Spinal cord (tissue), 10 donors: ENCODE data around the gene CHMP6. TPM values are rescaled to one million over a fixed set of nuclear protein-coding genes. Genes with fewer than 3 reads are reported as not detected.

Source experiments
- DNase-seq, 6 donors: peaks; one replicate each; pipeline versions ENCODE4 v3.0.0 to v3.0.0-alpha.2; 2013 to 2015; ENCODE audit warnings: low spot score in 6 of 6, low read depth in 4 of 6
- H3K27ac ChIP-seq: one replicate; pipeline ENCODE4 v1.5.1; 2013; ENCODE audit warnings: low read depth, low read length, control low read depth
- H3K27me3 ChIP-seq: one replicate; pipeline ENCODE4 v1.6.1; 2013; ENCODE audit warnings: low read length; ENCODE audit not compliant: control insufficient read depth, insufficient read depth
- H3K36me3 ChIP-seq: one replicate; pipeline ENCODE4 v1.6.1; 2013; ENCODE audit warnings: low read length; ENCODE audit not compliant: control insufficient read depth, insufficient read depth
- H3K4me1 ChIP-seq: one replicate; pipeline ENCODE4 v1.6.1; 2013; ENCODE audit warnings: low read length; ENCODE audit not compliant: control insufficient read depth, insufficient read depth
- H3K4me3 ChIP-seq: one replicate; pipeline ENCODE4 v1.5.1; 2013; ENCODE audit warnings: low read depth, low read length, control low read depth
- H3K9me3 ChIP-seq: one replicate; pipeline ENCODE4 v1.6.1; 2013; ENCODE audit warnings: low read length; ENCODE audit not compliant: control insufficient read depth, insufficient read depth
- WGBS: methylation state at CpG from one replicate; pipeline ENCODE4 v1.1.5; 2013; ENCODE audit warnings: missing lambda C conversion rate; ENCODE audit not compliant: insufficient coverage; 5-methylcytosine and 5-hydroxymethylcytosine counted together
- polyA plus RNA-seq, 2 donors: library from polyadenylated mRNA; unstranded; fragments of 120-200 nt; gene quantifications; one replicate each; pipeline ENCODE4 v1.2.1, GENCODE V29; 2013; ENCODE audit not compliant: insufficient read length in 2 of 2
- total RNA-seq, 2 donors: library from RNA; depleted of rRNA in 1 of 2; stranded (reverse); fragments of 120-200 nt in 1 of 2; fragments of >200 nt in 1 of 2; gene quantifications; one replicate each; pipeline versions ENCODE4 v1.2.3 to v1.2.4, GENCODE V29; 2013 to 2014
- donor health status: healthy.

The CHMP6 gene
- total and polyA plus RNA-seq, 4 donors: 10.2 to 43.1 (median 24.1) TPM

- Histone ChIP-seq H3K4me1 (no peaks in the 10 kb centered on the region), H3K27me3 (no peaks in the 10 kb centered on the region), H3K4me3 (no peak overlapping the region), H3K9me3 (no peaks in the 10 kb centered on the region), H3K27ac (no peak overlapping the region), H3K36me3 (peaks cover 83% of the 10 kb centered on the region)
- WGBS: 76% methylated on average over 15 of the region's 16 CpGs
- DNase-seq: no peak
These were observed 42.6 kb upstream of the CHMP6 start for GRCh38 chr17:80948976-80949450.

DNA sequence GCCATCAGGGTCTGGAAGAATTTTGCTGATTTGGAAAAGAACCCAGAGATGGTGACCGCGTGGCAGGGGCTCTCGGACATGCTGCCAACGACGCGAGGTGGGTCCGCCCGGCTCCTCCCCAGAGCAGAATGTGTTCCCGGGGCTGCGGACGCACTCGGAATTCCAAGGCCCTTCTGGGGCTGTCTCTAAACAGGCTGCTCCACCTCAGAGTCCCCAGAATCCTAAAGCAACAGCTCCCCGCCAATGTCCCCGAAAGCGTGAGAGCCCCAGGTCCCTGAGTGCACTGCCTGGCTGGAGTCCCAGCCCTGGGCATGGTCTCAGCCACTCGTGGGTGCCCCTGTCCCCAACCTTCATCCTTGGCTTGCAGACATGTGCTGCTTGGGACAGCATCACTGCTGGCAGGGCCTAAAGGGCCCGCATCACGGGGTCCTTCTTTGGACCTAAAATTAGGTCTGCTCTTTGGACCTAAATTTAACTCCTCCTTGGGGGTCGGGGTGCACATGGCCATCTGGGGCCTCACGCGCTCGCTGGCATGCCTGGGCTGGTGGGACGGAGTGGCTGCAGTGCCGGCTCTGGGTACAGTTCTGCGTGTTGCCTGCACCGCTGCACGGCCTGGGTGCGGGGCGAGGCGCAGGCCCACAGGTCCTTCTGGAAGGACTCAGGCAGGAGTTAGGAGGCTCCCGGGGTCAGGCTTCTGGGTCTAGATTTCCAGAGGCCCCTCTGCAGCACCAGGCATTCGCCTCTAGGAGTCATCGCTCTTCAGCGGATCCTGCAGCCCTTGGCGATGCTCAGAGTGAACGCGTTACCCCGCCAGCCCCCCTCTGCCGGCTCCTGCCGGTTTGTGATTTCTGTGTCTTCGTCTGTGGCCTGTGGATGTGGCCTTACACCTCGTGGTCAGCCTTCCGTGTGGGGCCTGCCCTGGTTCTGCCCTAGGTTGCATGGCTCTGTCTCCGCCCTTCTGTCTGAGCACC lies 41.9 kb upstream of the CHMP6 start:
- Histone ChIP-seq H3K27me3 (no peaks in the 10 kb centered on the region), H3K27ac (no peak overlapping the region), H3K4me1 (no peaks in the 10 kb centered on the region), H3K36me3 (peaks cover 82% of the 10 kb centered on the region), H3K9me3 (no peaks in the 10 kb centered on the region), H3K4me3 (no peak overlapping the region)
- WGBS: 90% methylated on average over 44 of the region's 44 CpGs
- DNase-seq: no peak

DNA sequence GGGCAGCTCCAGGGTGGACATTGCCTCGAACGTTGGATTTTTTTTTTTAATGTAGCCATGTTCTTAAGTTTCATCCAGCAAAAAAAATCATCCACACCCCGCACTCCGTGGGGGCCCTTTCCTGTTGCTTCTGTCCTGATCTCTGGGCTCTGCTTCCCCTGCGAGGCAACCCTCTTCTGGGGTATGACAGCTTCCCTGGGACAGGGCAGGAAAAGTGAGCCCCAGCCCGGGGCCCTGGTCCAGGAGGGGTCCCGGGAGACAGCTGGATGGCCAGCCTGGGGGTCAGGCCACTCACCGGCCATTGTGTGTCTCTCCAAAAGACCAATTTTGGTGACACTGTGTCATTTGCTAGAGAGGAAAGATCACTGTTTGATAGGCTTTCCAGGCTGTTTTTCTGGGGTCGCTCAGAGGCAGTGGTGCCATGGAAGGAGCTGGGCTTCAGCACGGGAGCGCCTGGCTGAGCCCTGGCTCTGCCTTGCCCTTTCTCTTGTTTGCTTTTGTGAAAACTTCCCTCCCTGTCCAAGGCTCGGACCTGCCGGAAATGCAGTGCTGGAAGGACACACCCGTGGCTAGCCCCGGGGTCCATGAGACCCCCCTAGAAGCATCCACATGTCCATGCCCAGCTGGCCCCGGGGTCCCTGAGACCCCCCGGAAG lies 41.0 kb upstream of the CHMP6 start:
- H3K4me3 ChIP-seq: no peak overlapping the region
- H3K27me3 ChIP-seq: no peaks in the 10 kb centered on the region
- no peak for DNase-seq
- no peak overlapping the region for H3K27ac ChIP-seq
- no peaks in the 10 kb centered on the region for H3K4me1 ChIP-seq
- WGBS: 90% methylated on average over 16 of the region's 17 CpGs
- H3K36me3 ChIP-seq: peaks cover 83% of the 10 kb centered on the region
- no peaks in the 10 kb centered on the region for H3K9me3 ChIP-seq

GRCh38 chr17:80951121-80952090 lies 40.2 kb upstream of the CHMP6 start:
- no peak overlapping the region for H3K27ac ChIP-seq
- peaks cover 80% of the 10 kb centered on the region for H3K36me3 ChIP-seq
- H3K9me3 ChIP-seq: no peaks in the 10 kb centered on the region
- no peak for DNase-seq
- H3K27me3 ChIP-seq: no peaks in the 10 kb centered on the region
- no peaks in the 10 kb centered on the region for H3K4me1 ChIP-seq
- no peak overlapping the region for H3K4me3 ChIP-seq
- WGBS: 96% methylated on average over 38 of the region's 38 CpGs

- no peaks in the 10 kb centered on the region for H3K27me3 ChIP-seq
- DNase-seq: no peak
- H3K9me3 ChIP-seq: no peaks in the 10 kb centered on the region
- H3K36me3 ChIP-seq: peaks cover 76% of the 10 kb centered on the region
- no peak overlapping the region for H3K4me3 ChIP-seq
- 87% methylated on average over 16 of the region's 16 CpGs for WGBS
- no peaks in the 10 kb centered on the region for H3K4me1 ChIP-seq
- no peak overlapping the region for H3K27ac ChIP-seq
These were observed 39.4 kb upstream of the CHMP6 start for GRCh38 chr17:80952291-80952690.

DNA sequence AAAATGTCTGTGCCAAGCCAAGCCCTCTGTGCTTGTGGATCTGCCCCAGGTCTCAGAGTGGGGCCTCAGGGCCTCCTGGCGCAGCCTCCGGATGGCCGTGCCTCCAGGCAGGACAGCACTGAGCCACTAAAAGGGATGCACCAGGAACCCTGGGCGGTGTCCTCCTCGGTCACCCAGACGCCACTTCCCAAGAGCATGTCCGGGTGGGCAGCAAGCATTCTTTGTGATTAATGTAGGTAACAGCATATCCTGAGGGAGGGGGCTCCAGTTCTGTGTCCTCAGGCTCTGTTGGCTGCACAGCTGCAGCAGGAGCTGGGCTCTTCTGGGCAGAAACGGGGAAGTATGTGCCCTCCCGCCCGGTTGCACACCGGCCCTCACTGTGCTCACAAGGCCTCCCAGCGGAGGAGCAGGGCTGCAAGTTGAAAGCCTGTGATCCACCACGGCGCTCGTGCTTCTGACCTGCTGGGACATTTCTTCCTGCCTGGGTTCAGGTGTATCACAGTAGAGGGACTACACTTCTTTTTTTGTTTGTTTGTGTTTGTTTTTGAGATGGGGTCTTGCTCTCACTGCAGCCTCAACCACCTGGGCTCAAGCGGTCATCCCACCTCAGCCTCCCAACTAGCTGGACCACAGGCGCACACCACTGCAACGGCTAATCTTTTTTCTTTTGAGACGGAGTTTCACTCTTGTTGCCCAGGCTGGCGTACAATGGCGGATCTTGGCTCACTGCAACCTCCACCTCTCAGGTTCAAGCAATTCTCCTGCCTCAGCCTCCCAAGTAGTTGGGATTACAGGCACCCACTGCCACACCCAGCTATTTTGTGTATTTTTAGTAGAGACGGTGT lies 37.9 kb upstream of the CHMP6 start:
- Histone ChIP-seq H3K4me3 (no peak overlapping the region), H3K9me3 (no peaks in the 10 kb centered on the region), H3K27me3 (no peaks in the 10 kb centered on the region), H3K27ac (no peak overlapping the region), H3K4me1 (peaks cover 1% of the 10 kb centered on the region), H3K36me3 (peaks cover 67% of the 10 kb centered on the region)
- 94% methylated on average over 16 of the region's 22 CpGs for WGBS
- DNase-seq: no peak

DNA sequence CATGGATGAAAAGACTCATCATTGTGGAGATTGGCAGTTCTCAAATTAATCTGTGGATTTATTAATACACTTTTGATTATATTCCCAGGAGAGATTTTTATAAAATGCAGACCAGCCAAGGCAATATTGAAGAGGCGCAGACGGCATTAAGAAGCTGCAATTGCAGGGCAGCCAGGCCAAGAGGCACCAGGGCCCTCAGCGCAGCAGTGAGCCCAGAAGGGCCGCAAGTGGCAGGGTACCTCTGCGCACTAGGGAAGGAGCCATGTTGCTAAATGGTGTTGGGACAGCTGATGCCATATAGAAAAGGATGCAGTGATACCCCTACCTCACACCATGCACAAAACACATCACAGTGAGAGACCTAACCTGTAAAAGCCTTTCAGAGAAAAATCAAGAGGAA lies 36.6 kb upstream of the CHMP6 start:
- peaks cover 15% of the 10 kb centered on the region for H3K4me1 ChIP-seq
- WGBS: 88% methylated on average over 4 of the region's 5 CpGs
- peaks cover 65% of the 10 kb centered on the region for H3K36me3 ChIP-seq
- no peaks in the 10 kb centered on the region for H3K9me3 ChIP-seq
- no peaks in the 10 kb centered on the region for H3K27me3 ChIP-seq
- DNase-seq: no peak
- H3K4me3 ChIP-seq: no peak overlapping the region
- H3K27ac ChIP-seq: no peak overlapping the region

DNA sequence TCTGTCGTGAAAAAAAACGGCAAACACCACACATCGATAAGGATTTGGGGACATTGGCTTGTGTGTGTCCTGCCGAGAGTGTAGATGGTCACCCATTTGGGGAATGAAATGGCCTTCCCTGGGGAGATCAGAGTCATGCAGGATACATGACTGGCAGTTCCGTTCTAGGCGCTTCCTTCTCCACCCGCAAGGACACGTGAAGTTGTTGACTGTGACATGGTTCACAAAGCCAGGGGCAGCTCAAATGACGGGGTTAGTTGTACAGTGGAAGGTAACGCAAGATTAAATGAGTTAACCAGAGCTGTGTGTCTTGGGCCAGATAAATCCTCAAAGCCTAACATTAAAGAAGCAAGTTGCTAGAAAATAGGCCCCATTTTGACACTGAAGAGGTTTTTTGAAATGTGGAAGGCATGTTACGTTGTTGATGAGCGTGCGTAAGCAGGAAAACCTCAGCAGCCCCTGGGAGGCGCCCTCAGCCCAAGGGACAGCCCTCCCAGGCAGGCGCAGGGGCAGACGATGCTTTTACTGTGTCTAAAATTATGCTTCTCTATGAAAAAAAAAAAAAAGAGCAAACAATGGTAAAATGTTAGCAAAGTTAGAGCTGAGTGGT lies 35.9 kb upstream of the CHMP6 start:
- WGBS: 95% methylated on average over 13 of the region's 16 CpGs
- Histone ChIP-seq H3K4me3 (no peak overlapping the region), H3K36me3 (peaks cover 65% of the 10 kb centered on the region), H3K27ac (no peak overlapping the region), H3K4me1 (peaks cover 22% of the 10 kb centered on the region), H3K27me3 (no peaks in the 10 kb centered on the region), H3K9me3 (no peaks in the 10 kb centered on the region)
- DNase-seq: no peak
